Measurements from ENCODE around the gene RHOD.

Gene RHOD

DNA sequence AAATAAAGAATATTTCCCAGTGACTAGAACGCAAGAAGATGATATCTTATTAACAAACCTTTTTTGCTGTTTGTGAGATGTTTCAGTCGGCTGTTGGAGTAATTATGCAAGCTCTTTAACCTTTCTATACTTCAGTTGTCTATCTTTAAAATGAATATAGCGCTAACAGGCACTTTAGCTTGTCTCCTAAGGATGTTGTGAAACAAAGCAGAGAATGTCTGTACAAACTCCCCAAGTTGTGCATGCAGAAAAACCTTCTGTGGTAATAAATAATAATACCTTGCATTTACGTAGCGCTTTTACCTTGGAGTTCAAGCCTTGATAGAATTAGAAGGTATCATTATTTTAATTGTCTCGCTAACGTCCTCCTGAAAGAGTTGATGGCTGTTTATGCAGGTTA, 60.5 kb downstream of the RHOD start:
- DNase-seq (ENCODE audit: low read depth in 2 of 2), result no peak

DNA sequence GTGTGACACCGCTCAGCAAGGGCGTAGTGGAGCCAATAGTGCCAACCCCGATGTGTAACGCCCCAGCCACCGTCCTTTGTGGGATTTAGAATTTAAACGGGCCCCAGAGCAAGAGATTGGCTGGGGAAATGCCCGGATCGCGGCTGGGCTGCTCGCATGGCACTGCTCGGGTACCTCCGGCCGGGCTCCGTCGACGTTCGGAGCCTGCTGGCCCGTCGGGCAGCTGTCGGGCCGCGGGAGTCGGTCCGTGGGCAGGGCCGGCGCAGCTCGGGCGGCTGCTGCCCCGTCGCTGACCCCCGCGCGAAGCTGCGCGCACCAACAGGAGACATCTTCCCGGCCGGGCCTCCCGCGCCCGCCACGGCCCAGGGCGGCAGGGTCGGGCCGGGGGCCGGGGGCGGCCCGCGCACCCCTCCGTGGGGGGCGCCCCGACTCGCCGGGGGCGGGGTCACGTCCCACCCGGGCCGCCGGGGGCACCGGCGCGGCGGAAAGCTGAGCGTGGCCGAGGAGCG, 61.1 kb downstream of the RHOD start:
- DNase-seq (ENCODE audit: low read depth in 2 of 2), result no peak

DNA sequence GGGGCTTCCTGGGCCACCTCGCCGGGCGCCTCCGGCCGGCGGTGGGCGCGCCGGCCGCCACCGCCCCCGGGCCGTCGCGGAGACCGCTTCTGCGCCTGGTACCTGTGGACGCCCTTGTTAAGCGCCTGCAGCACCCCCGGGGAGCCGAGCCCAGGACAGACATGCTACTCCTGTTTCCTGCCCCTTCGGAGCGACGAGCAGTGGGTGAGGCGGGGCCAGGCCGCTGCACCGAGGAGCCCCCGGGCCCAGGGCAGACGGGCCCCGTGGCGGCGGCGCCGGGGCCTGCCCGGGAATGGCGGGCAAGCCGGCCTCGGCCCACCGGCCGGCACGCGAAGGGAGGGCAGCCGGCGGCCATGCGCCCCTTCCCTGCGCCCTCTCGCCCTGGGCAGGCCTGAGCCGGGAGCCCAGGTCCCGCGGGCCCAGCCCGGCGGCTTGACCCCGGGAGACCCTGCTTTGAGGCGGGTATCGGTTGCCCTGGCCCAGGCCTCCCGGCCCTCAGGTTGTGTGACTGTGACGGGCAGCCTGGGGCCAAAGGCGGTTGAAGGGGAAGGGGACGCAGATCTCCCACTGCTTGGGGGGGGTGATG, 61.6 kb downstream of the RHOD start:
- DNase-seq (ENCODE audit: low read depth in 2 of 2), result no peak

DNA sequence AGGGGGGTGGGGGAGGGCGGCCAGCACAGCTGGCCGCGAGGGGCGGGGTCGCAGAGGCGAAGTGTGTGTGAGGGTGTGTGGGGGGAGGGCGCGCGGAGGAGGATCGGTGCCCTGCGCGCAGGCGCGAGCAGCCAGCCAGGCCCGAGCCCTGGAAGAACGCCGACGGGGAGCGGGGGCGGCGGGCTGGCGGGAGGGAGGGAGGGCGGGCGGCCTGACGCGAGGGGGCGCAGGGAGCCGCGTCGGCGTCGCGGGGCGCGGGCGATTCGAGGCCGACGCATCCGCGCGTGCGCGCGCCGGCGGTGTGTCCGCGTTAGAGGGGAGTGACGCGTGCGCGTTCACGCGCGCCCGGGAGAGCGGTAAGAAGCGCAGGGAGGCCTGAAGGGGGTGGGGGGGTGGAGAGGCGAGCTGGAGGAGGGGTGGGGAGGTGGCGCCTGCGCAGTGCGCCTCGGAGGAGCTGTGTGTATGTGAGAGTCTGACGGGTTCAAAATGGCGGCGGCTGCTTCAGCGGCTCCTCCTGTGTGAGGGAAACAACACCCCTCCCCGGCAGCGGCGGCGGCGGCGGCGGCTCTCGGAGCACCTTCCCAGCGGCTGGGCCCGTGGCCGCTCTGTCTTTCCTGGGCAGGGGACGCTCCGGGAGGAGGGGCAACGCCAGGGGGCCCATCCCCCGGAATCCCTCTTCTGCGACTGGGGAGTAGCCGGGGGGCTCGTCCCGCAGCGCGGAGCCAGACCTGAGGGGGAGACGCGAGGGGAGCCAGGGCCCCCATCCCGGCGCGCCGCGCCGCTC, 62.3 kb downstream of the RHOD start, which contains the start of gene KDM2A:
KDM2A (plus strand) TSS at position 463 of the 784 bp plus-strand sequence. CDS start 2,054 bp downstream, outside the sequence.
- peak; percentile 96 to 99 for DNase-seq (ENCODE audit: low read depth in 2 of 2)

DNA sequence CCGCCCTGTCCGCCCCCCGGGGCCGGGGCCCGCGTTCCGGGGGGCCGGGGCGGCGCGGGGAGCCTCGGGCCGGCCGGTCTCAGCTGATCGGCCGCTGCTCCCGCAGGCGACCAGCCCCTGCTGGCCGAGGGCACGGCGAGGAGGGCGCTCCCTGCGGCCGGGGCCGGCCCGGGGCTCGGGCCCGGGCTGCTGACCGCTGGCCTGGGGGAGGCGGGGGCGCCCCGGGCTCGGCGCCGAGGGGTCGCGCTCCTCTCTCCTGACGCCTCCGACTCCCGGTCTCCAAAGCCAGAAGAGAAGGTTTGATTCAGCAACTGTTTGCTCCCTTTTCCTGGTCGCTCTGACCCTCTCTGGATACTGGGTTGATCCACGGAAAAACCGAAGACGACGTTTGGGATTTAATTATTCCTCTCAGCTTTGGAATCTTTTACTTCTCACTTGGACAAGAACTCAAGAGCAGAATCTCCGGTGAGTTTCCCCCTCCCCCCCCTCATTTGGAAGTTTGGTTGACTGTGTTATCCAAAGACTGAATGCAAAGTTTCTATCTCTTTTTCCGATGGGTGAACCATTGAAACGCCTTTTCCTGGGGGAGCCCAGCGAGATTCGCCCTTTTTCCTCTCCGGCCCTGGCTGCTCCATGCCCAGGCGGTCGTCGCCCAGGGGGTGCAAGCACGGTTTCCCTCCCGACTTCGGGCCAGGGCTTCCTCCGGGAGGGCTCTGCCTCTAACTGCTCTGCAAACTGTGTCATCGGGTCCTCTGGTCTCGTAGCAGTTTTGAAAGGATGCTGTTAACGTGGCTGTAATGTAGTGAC, 63.1 kb downstream of the RHOD start:
- no peak for DNase-seq (ENCODE audit: low read depth in 2 of 2)

DNA sequence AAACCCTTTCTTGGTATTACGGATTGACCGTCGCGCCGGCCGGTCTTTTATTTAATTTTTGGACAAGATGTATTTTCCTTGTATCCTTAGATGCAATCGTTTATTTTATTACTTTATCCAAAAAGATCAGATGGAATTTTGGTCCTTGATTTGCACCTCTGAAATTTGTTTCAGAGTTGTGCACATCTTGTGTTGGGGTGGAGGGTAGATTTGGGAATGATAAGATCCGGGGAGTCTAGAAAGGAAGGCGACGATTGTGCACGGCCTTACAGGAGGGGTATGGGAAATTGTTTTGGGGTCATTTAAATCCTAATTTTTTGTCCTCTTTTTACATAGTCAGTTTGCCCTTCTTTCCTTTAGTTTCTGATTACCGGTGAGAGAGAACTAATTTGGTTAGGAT, 63.8 kb downstream of the RHOD start:
- DNase-seq (ENCODE audit: low read depth in 2 of 2), result no peak

DNA sequence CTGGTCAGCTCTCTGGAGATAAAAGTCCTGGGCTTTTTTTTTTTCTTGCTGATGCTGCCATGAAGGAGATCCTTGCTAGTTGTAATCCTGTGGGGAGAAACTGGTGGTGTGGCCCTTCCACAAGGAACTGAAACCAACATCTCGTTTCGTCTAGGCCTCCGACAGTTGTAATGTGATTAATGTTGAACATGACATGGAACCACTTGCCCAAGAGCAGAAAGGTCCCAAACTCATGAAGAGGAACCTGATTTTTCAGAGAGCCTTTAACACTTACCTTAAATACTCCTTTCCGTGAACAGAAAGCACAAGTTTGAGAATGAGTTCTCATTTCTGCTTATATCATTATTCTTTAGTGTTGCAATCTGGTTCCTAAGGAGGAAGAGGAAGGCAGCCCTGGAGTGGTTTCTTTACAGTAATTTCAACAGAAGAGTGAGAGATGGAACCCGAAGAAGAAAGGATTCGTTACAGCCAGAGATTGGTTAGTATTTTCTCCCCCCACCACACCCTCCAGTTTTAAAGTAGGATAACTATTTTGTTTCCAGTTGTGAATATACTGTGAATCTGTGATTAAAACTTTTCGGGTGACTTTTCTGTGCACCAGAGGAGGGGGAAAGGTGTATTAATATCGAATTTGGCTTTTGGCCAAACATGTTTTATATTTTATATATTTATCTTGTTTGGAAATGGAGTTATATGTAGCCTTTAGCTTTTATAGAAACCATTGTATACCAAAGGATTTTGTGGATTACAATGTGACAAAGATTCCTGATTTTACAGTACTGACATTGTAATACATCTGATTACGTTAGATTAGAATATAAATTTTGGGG, 64.4 kb downstream of the RHOD start:
- DNase-seq (ENCODE audit: low read depth in 2 of 2), result no peak
